H9 (cell line): ENCODE results near the gene UNC13C. TPM values are rescaled to one million over a fixed set of nuclear protein-coding genes. Genes with fewer than 3 reads are reported as not detected.

Experiments
- DNase-seq: peaks from one replicate; pipeline ENCODE4 v3.0.0-alpha.2; 2017
- H2AFZ ChIP-seq: one replicate; pipeline ENCODE4 v1.6.1; 2013; ENCODE audit warnings: mild to moderate bottlenecking, low read length, control low read depth, moderate library complexity
- H2AK5ac ChIP-seq: 2 replicates; pipeline ENCODE4 v1.6.1; 2013; ENCODE audit warnings: low read length, control low read depth, mixed read lengths; ENCODE audit not compliant: insufficient read length
- H2BK120ac ChIP-seq: one replicate; pipeline ENCODE4 v1.6.1; 2013; ENCODE audit warnings: low read depth, mild to moderate bottlenecking, low read length, control low read depth, inconsistent platforms; ENCODE audit not compliant: poor library complexity, severe bottlenecking
- H2BK12ac ChIP-seq: 2 replicates; pipeline ENCODE4 v1.6.1; 2013; ENCODE audit warnings: low read length, control low read depth, mixed read lengths, low read depth; ENCODE audit not compliant: insufficient read length
- H2BK15ac ChIP-seq: 2 replicates; pipeline ENCODE4 v1.6.1; 2013; ENCODE audit warnings: low read depth, low read length, control low read depth
- H2BK20ac ChIP-seq: one replicate; pipeline ENCODE4 v1.6.1; 2013; ENCODE audit warnings: low read depth, mild to moderate bottlenecking, low read length, control low read depth, inconsistent platforms; ENCODE audit not compliant: poor library complexity, severe bottlenecking
- H2BK5ac ChIP-seq: 2 replicates; pipeline ENCODE4 v1.6.1; 2013; ENCODE audit warnings: low read length, control low read depth, mixed read lengths; ENCODE audit not compliant: insufficient read length
- H3K14ac ChIP-seq: 2 replicates; pipeline ENCODE4 v1.6.1; 2013; ENCODE audit warnings: low read length, control low read depth; ENCODE audit not compliant: insufficient read depth
- H3K18ac ChIP-seq: 2 replicates; pipeline ENCODE4 v1.6.1; 2013; ENCODE audit warnings: low read depth, mild to moderate bottlenecking, mixed read lengths, low read length, control low read depth; ENCODE audit not compliant: insufficient read length
- H3K23ac ChIP-seq: 2 replicates; pipeline ENCODE4 v1.6.1; 2013; ENCODE audit warnings: low read length, control low read depth, mixed read lengths, low read depth; ENCODE audit not compliant: insufficient read length
- H3K23me2 ChIP-seq: 2 replicates; pipeline ENCODE4 v1.6.1; 2013; ENCODE audit warnings: low read depth, mild to moderate bottlenecking, mixed read lengths, low read length, control low read depth; ENCODE audit not compliant: insufficient read length, poor library complexity, severe bottlenecking
- H3K27ac ChIP-seq: 2 replicates; pipeline ENCODE4 v1.5.1; 2013; ENCODE audit warnings: low read length, control low read depth, mixed read lengths, low read depth; ENCODE audit not compliant: insufficient read length
- H3K27me3 ChIP-seq: 2 replicates; pipeline ENCODE4 v1.6.1; 2013; ENCODE audit warnings: low read length, control low read depth, inconsistent platforms; ENCODE audit not compliant: insufficient read depth
- H3K4ac ChIP-seq: 2 replicates; pipeline ENCODE4 v1.6.1; 2013; ENCODE audit warnings: low read depth, mild to moderate bottlenecking, control low read depth, inconsistent platforms, low read length, moderate library complexity
- H3K4me1 ChIP-seq: 2 replicates; pipeline ENCODE4 v1.6.1; 2013; ENCODE audit warnings: low read length, control low read depth, inconsistent platforms; ENCODE audit not compliant: insufficient read depth
- H3K4me2 ChIP-seq: 2 replicates; pipeline ENCODE4 v1.6.1; 2013; ENCODE audit warnings: low read length, control low read depth, mixed read lengths; ENCODE audit not compliant: insufficient read length, insufficient read depth
- H3K56ac ChIP-seq: 2 replicates; pipeline ENCODE4 v1.6.1; 2013; ENCODE audit warnings: low read depth, mild to moderate bottlenecking, mixed read lengths, low read length, control low read depth; ENCODE audit not compliant: insufficient read length
- H3K79me1 ChIP-seq: 2 replicates; pipeline ENCODE4 v1.6.1; 2013; ENCODE audit warnings: low read depth, mild to moderate bottlenecking, moderate library complexity, low read length, control low read depth, inconsistent platforms; ENCODE audit not compliant: insufficient read depth, poor library complexity, severe bottlenecking
- H3K79me2 ChIP-seq: 2 replicates; pipeline ENCODE4 v1.6.1; 2013; ENCODE audit warnings: low read length, control low read depth, inconsistent platforms; ENCODE audit not compliant: insufficient read depth
- H3K9ac ChIP-seq: 2 replicates; pipeline ENCODE4 v1.6.1; 2013; ENCODE audit warnings: low read length, control low read depth, mixed read lengths; ENCODE audit not compliant: insufficient read length; ENCODE audit errors: extremely low read depth
- H3K9me3 ChIP-seq: one replicate; pipeline ENCODE4 v1.6.1; 2013; ENCODE audit warnings: low read depth, low read length, inconsistent platforms; ENCODE audit not compliant: control insufficient read depth
- H3T11ph ChIP-seq: one replicate; pipeline ENCODE4 v1.6.1; 2013; ENCODE audit warnings: mild to moderate bottlenecking, low read length, control low read depth, inconsistent platforms
- H4K20me1 ChIP-seq: one replicate; pipeline ENCODE4 v1.6.1; 2013; ENCODE audit not compliant: control insufficient read depth, insufficient read length, insufficient read depth
- H4K5ac ChIP-seq: 2 replicates; pipeline ENCODE4 v1.6.1; 2013; ENCODE audit warnings: low read depth, mild to moderate bottlenecking, mixed read lengths, low read length, control low read depth; ENCODE audit not compliant: insufficient read length
- H4K8ac ChIP-seq: replicated peaks from 2 replicates; pipeline ENCODE4 v1.6.1; 2013; ENCODE audit warnings: low read length, control low read depth, mixed read lengths, low read depth; ENCODE audit not compliant: insufficient read length
- H4K91ac ChIP-seq: 2 replicates; pipeline ENCODE4 v1.6.1; 2013; ENCODE audit warnings: low read depth, mild to moderate bottlenecking, moderate library complexity, mixed read lengths, low read length, control low read depth; ENCODE audit not compliant: insufficient read length
- H3K27ac Mint-ChIP-seq, 3 experiments: 2 replicates in 2 of 3; 3 replicates in 1 of 3; pipeline ENCODE4 v1.8.0; 2020 to 2021; ENCODE audit warnings: mixed read lengths in 3 of 3, mild to moderate bottlenecking in 1 of 3, moderate library complexity in 1 of 3
- H3K27me3 Mint-ChIP-seq: 2 replicates; pipeline ENCODE4 v1.8.0; 2021; ENCODE audit warnings: low read depth, mild to moderate bottlenecking, moderate library complexity, mixed read lengths
- H3K36me3 Mint-ChIP-seq, 3 experiments: 2 replicates in 2 of 3; 3 replicates in 1 of 3; pipeline ENCODE4 v1.8.0; 2020 to 2021; ENCODE audit warnings: low read depth in 3 of 3, mixed read lengths in 3 of 3; ENCODE audit not compliant: insufficient read depth in 1 of 3
- H3K4me1 Mint-ChIP-seq, 2 experiments: 2 replicates each; pipeline ENCODE4 v1.8.0; 2020; ENCODE audit warnings: mixed read lengths in 2 of 2
- H3K4me3 Mint-ChIP-seq, 2 experiments: 2 replicates in 1 of 2; 3 replicates in 1 of 2; pipeline ENCODE4 v1.8.0; 2020 to 2021; ENCODE audit warnings: mild to moderate bottlenecking in 2 of 2, mixed read lengths in 2 of 2, moderate library complexity in 1 of 2
- H3K9me3 Mint-ChIP-seq, 2 experiments: 2 replicates in 1 of 2; 3 replicates in 1 of 2; pipeline ENCODE4 v1.8.0; 2020; ENCODE audit warnings: mild to moderate bottlenecking in 2 of 2, mixed read lengths in 2 of 2, moderate library complexity in 1 of 2
- CTCF ChIP-seq: fragments of 200-600 bp; sonication (generic); conservative IDR thresholded peaks from 3 replicates; pipeline ENCODE4 v1.8.0; 2021; ENCODE audit warnings: antibody characterized with exemption, mild to moderate bottlenecking
- WGBS: extraction: QIAGEN DNeasy Blood & Tissue Kit; methylation state at CpG from one replicate; pipeline ENCODE4 v1.1.7; 2013; ENCODE audit warnings: missing lambda C conversion rate, low lambda C conversion rate, mixed read lengths; ENCODE audit not compliant: insufficient read length; ENCODE audit errors: extremely low coverage; 5-methylcytosine and 5-hydroxymethylcytosine counted together
- total RNA-seq: library from RNA; stranded (reverse); gene quantifications from 2 replicates; pipeline ENCODE4 v1.2.1, GENCODE V29; 2021

Gene UNC13C
- total RNA-seq, 1 experiment from 2014 or later, result 0.02 TPM

- H3K56ac ChIP-seq, result no peak overlapping the region
- no peak overlapping the region for H2BK5ac ChIP-seq
- H3K23me2 ChIP-seq, result peaks cover 7% of the 10 kb centered on the region
- no peak overlapping the region for H2AK5ac ChIP-seq
- no peaks in the 10 kb centered on the region; the same call in 1 of the 2 replicates for H3K27me3 ChIP-seq
- H4K8ac ChIP-seq, result no peak overlapping the region
- no peak overlapping the region for H3K4me2 ChIP-seq
- no peak overlapping the region for H3K27ac ChIP-seq
- Mint-ChIP-seq H3K36me3 (no peaks in the 10 kb centered on the region), H3K9me3 (no peaks in the 10 kb centered on the region), H3K4me1 (peaks cover 11 to 14% of the 10 kb centered on the region in 2 experiments), H3K27me3 (peaks cover 39% of the 10 kb centered on the region), H3K4me3 (no peak overlapping the region), H3K27ac (no peak overlapping the region)
- H3K4me1 ChIP-seq, result no peaks in the 10 kb centered on the region
- H3K14ac ChIP-seq, result no peak overlapping the region
- no peak overlapping the region for H2BK120ac ChIP-seq
- no peak overlapping the region for H3K23ac ChIP-seq
- H3T11ph ChIP-seq, result no peak overlapping the region
- H4K20me1 ChIP-seq, result no peaks in the 10 kb centered on the region
- no peak overlapping the region for H3K4ac ChIP-seq
- no peak overlapping the region for H3K18ac ChIP-seq
- no peak overlapping the region for H2BK15ac ChIP-seq
- no peak overlapping the region for H2AFZ ChIP-seq
- no peak overlapping the region for H4K5ac ChIP-seq
- H2BK12ac ChIP-seq, result no peak overlapping the region
- DNase-seq, result peak; percentile 72
- H3K79me2 ChIP-seq, result no peaks in the 10 kb centered on the region
- no peak overlapping the region for H4K91ac ChIP-seq
- no peak overlapping the region for H2BK20ac ChIP-seq
- H3K9ac ChIP-seq, result no peak overlapping the region
- H3K79me1 ChIP-seq, result no peaks in the 10 kb centered on the region
- no peaks in the 10 kb centered on the region for H3K9me3 ChIP-seq
- TF ChIP-seq CTCF, result peak; percentile 70
- WGBS, result no CpG with 5 or more reads among the region's 8 CpGs
Observed at GRCh38 chr15:53976844-53977392, 1.3 kb upstream of the UNC13C start.
